SK-N-SH (cell line): ENCODE results near the gene RMI2.

Experiments used
- GABPA ChIP-seq: IDR thresholded peaks from 2 replicates; pipeline ENCODE4 v1.4.0; 2012; ENCODE audit warnings: low read depth, mild to moderate bottlenecking
- RFX5 ChIP-seq: IDR thresholded peaks from 2 replicates; pipeline ENCODE4 v1.6.1; 2012; ENCODE audit warnings: mild to moderate bottlenecking, improper control_type of control experiment, low read length
- SIN3A ChIP-seq: IDR thresholded peaks from 2 replicates; pipeline ENCODE4 v1.6.1; 2012; ENCODE audit warnings: low read depth, mild to moderate bottlenecking, low read length, moderate library complexity, borderline replicate concordance
- TEAD4 ChIP-seq: IDR thresholded peaks from 2 replicates; pipeline ENCODE4 v1.4.0; 2012; ENCODE audit warnings: mild to moderate bottlenecking, borderline replicate concordance; ENCODE audit not compliant: insufficient read depth
- USF1 ChIP-seq: IDR thresholded peaks from 2 replicates; pipeline ENCODE4 v1.4.0; 2012; ENCODE audit warnings: low read depth, borderline replicate concordance
- TF ChIP-seq, protein P1 (sequence below): fragments of 200-600 bp; sonication (generic); IDR thresholded peaks from 2 replicates; pipeline ENCODE4 v1.6.1; 2017; ENCODE audit warnings: antibody characterized with exemption, mild to moderate bottlenecking, moderate library complexity

GRCh38 chr16:11358531-11358930, 13.3 kb downstream of the RMI2 start:
- TF ChIP-seq RFX5 (no peak), GABPA (no peak), USF1 (no peak), SIN3A (no peak), TEAD4 (no peak)
- TF ChIP-seq, protein P1, sequence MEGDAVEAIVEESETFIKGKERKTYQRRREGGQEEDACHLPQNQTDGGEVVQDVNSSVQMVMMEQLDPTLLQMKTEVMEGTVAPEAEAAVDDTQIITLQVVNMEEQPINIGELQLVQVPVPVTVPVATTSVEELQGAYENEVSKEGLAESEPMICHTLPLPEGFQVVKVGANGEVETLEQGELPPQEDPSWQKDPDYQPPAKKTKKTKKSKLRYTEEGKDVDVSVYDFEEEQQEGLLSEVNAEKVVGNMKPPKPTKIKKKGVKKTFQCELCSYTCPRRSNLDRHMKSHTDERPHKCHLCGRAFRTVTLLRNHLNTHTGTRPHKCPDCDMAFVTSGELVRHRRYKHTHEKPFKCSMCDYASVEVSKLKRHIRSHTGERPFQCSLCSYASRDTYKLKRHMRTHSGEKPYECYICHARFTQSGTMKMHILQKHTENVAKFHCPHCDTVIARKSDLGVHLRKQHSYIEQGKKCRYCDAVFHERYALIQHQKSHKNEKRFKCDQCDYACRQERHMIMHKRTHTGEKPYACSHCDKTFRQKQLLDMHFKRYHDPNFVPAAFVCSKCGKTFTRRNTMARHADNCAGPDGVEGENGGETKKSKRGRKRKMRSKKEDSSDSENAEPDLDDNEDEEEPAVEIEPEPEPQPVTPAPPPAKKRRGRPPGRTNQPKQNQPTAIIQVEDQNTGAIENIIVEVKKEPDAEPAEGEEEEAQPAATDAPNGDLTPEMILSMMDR, result no peak
